NCI-H2107 treated with DMSO at 0.1 percent for 48 hours (cell line): ENCODE data around the gene NTSR1.

Experiments
- DNase-seq: peaks from one replicate; lab custom pipeline; 2025; ENCODE audit not compliant: unreplicated experiment; lab: John Stamatoyannopoulos, UW

Gene NTSR1

DNA sequence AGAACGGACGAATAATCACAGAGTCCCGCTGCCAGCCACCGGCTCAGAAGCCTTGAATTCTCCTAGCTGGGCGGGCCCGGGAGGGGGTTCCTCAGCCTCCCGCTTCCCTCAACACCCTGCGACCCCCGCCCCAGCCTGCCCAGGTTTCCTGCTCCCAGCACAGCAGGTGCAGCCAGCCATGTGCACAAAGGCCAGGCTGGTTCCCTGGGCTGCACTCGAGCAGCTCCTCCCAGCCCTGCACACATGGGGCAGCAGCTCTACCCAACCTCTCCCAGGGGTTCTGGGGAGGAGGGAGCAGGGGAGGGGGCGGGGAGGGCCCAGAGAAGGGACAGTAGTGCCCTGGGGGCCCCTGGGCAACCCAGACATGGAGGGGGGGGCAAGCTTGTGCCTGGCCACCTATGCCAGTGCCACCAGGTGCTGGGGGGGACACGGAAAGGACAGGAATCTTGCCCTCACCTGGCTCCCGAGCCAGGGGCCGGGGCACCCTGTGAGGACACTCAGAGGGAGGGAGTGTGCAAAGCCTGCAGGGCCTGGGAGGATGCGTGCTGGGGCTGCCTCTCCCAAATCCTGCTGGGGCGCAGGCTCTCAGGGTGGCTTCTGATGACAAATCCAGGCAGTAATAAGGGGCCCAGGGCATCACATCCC is 1.2 kb upstream of the NTSR1 start:
- no peak for DNase-seq

DNA sequence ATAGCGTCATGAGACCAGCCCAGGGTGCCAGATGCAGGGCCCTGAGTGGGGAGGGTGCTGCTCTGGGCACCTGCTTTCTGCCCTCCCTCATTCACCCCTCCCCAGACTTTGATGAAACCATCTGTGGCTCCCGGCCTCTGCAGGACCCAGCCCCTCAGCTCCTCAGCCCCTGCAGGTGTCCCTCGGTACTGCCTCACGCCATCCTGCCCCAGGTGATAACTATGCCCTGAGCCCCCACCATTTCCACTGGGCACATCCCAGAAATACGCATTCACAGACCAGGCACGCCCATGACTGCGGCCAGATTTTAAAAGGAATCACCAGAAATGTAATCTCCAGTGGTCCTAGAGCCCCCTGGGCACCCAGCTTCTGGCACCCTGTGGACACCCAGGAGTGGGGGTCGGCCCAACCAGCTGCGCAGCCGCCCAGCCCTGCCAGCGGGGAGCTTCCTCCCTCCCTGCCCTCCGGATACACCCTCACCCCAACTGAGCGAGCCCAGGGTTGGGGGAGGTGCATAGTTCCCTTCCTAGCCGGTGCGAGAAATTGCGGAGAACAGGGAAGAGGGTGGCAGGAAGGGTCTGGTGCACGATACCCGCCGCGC is 615 bp upstream of the NTSR1 start:
- no peak for DNase-seq

DNA sequence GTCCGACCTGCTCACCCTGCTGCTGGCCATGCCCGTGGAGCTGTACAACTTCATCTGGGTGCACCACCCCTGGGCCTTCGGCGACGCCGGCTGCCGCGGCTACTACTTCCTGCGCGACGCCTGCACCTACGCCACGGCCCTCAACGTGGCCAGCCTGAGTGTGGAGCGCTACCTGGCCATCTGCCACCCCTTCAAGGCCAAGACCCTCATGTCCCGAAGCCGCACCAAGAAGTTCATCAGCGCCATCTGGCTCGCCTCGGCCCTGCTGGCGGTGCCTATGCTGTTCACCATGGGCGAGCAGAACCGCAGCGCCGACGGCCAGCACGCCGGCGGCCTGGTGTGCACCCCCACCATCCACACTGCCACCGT is 885 bp downstream of the NTSR1 start:
- no peak for DNase-seq

DNA sequence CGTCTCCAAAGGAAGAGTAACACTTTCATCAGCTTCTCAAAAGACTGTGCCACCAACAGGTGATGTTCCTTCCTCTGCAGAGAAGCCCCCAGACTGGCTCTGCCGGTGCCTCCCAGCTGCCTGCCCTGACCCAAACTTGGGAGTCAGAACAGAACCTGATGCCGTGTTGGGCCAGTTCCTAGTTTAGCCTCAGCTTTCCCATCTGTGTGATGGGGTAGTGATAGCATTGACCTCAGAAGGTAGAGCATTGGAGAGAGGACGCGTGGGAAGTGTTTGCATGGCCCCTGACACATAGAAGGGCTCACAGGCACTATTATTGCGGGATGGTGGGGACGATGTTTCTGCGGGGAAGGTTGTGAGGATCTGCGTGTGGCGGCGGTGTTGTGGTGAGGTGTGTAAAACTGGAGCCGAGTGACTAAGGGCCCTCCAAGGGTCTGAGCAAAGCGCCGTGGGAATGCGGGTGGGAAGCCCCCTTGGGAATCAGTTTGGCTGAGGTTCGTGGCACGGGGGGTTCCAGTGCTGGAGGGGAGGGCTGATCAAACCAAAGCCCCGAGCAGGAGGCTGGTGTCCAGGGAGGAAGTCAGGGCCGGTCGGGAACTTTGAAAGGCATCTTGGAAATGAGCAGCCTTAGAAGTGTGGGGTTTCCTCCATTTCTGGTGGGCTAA is 1.7 kb downstream of the NTSR1 start:
- no peak for DNase-seq

DNA sequence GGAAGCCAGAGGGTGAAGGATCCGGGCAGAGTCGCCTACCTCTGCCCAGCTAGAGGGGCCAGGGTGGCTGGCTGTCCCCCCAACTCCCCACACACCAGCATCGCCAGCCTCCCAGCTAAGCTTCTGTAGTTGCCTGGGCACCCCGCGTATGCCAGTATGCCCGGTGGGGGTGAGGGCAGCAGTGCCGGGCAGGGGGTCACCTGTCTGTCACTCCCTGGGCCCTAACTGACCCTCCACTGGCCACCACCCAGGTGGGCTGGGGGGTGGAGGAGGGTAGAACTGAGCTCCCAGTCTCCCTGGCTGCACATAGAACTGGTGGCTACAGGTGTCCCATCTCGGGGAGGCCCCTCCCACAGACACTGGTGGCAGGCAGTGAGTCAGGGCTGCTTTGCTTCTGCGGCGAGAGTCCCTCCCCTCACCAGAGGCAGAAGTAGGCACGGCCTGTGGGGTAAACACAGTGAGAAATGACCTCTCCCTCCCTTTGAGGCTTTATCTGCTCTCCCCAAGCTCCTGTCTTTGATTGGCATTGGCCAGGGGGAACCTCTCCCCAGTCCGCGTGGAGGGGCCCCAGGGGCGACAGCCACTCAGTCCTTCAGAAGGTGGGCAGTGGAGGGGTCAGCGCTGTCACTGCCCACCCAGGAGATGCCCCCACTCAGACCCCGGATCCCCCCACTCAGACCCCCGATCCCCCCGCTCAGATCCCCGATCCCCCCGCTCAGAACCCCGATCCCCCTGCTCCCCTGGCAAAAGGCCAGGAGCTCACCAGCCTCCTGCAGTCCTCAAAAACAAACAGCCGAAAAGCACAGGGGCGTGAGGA is 2.5 kb downstream of the NTSR1 start:
- DNase-seq = no peak

DNA sequence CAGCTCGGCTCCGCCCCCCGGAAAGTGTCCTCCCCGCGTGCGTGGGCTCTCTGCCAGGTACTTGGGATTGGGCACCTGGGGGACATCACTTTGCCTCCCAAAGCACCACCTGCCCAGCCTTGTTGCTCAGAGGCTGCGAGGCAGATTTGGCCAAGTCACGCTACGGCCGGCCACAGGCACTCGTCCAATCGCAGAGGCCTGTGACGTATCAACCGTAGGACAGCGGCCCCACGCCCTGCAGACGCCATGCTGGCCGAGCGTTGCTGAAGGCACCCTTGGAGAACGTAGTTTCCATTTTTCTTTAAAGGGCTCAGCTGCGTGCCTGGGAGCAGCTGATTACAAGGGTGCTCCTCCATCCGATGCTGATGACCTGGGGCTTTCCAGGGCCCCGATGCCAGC is 3.1 kb downstream of the NTSR1 start:
- no peak for DNase-seq

DNA sequence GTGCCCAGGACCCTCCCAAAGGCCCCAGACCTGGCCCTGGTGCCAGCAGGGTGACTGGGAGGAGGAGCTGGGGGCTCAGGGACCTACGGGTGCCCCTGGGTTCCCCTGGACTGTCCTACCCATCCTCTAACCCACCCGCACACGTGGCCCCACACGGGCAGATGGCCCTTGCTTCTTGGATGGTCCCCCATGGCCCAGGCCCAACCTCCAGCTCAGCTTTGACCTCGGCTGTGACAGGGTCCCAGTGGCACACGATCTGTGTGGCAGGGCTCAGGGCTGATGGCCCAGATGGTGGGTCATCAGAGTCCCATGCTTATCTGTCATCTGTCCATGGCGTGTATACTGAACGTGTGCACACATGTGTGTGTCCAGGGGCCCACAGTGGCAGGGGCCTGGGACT is 4.0 kb downstream of the NTSR1 start:
- no peak for DNase-seq

DNA sequence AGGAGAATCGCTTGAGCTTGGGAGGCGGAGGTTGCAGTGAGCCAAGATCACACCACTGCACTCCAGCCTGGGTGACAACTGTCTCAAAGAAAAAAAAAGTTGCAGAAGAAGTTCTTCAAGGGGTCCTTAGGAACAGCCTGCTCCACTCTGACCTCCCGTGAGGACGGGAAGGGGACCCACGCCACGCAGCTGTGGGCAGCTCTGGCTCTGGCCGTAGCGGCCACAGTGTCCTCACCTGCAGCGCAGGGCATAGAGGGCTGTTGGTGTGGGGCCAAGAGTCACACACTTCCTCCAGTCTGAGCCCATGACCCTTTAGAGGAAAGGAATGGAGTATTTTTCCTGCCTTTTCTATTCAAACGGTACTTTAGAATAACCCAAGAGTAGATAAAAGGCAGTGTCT is 5.4 kb downstream of the NTSR1 start:
- DNase-seq = no peak

DNA sequence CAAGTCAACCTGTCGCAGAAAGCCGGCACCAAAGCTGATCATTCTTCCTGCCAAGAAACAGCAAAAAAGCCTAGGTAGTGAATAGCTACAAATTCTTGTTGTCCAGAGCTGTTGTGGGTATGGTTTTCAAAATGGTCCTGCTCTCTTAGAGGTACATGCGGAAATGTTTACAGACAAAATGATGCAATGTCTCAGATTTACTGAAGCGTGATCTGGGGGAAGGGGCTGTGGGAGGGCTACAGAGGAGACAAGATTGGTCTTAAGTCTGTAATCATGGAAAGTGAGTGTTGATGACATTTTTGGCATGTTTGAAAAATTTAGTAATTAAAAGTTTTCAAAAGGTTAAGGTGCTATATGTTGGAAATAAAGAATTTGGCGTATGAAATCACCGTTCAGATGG is 6.2 kb downstream of the NTSR1 start:
- DNase-seq = no peak

DNA sequence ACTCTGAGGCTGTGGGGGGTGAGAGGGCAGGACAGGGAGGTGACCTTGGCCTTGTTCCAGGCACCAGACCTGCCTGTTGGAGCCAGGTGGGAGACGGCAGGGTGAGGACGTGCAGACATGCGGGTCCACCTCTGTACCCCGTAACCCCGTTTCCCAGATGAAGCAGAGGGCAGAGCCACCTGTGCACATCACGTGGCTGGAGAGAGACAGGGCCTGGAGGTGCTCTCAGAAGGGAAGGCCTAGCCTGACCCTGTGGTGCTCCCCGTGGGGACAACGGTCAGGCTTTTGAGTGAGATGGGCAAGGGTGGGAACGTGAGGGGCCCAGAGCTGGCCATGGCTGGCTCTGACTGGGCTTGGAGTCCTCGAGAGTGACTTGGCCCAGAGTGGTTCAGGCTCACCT is 6.6 kb downstream of the NTSR1 start:
- no peak for DNase-seq

DNA sequence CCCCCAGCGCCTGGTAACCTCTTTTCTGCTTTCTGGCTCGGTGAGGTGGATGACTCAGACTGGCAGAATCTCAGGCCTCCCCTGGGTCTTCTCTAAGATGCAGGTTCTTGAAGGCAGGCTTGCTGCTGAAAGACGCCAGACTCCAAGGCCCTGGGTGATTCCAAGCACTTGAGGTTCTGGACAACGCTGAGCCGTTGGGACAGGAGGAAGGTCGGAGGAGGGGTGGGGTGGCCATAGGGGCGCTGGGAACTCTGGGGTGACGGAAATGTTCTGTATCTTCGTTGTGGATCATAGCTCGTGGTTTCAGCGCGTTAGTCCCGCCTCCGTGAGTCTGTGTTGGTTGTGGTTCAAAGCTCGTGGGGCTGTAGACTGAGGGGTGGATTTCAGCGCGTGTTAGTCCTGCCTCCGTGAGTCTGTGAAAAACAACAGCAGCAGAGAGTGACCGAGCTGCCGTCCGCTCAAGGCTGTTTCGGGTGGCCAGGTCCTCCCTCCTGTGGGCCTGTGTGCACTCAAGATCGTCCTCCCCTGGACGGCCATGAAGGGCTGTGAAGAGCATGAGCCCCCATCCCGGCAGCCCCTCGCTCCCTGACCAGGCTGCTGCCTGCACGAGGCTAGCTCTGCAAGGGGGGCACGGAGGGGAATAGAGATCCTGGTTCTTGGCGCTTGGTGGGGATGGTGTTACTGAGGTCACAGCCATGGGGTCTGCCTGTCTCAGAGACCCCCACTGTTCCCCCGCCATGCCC is 7.7 kb downstream of the NTSR1 start:
- DNase-seq = no peak

DNA sequence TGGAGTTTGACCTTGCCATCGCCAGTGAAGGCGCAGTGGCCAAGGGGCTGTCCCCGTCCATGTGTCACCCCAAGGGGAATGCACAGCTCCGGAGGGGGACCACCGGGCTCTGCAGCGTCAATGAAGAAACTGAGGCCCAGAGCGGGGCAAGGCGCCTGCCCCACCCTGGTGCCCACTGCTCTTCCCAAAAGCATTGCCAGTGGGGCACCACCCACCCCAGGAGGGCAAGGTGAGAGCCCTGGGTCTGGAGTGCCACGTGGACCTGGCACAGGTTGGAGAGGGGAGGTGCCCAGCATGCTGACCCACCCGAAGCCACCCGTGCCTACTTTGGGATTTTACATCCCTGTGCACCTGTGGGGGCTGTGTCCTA is 8.3 kb downstream of the NTSR1 start:
- DNase-seq = no peak

DNA sequence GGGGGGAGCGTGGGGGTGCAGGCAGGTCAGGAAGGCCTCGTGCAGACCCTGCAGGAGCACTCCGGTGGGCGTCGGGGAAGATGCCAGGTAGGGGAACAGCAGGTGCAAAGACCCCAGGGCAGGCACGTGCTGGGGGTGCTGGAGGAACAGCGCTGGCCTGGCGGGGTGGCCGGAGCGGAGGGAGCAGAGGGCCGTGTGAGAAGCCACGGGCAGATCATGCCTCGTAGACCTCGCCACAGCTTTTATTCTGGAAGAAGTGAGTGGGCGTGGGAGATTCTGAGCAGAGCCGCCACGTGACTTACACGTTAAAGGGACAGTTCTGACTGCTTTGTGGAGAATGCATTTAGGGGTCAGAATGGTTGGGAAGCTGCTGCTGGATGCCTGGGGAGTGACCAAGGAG is 9.3 kb downstream of the NTSR1 start:
- no peak for DNase-seq

DNA sequence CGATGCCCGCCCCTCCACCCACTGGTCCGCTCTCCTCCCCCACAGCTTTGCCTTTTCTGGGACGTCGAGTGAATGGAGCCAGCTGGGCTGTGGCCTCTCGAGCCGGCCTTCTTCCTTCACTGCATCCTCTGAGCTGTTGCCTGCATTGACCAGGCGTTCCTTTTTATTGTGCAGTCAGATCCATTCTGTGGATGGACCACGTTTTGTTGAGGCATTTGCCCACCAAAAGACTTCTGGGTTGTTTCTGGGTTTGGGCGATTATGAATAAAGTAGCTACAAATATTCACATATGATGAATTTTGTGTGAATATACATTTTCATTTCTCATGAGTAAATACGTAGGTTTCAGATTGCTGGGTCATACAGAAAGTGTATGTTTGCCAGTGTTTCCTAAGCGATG is 9.9 kb downstream of the NTSR1 start:
- no peak for DNase-seq

DNA sequence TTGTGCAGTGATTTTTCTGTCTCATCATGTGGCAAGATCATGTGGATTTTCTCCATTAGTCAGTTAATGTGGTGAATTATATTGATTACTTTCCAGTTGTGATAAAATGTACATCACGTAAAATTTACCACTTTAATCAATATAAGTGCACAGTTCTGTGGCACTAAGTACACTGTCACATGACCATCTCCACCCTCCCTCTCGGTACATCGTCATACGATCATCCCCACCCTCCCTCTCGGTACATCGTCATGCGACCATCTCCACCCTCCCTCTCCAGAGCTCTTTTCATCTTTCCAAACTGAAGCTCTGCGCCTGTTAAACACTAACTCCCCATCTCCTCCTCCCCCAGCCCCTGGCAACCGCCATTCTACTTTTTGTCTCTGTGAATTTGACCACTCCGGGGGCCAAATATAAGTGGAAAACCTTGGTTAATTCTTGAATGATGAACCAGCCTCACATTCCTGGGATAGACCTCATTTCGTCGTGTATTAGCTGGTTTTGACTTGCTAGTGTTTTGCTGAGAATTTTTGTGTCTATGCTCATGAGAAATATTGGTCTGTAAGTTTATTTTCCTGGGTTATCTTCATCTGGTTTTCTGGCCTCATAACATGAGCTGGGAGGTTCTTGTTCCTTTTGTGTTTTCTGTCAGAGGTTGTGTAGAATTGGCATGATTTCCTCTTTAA is 10.8 kb downstream of the NTSR1 start:
- DNase-seq = no peak

DNA sequence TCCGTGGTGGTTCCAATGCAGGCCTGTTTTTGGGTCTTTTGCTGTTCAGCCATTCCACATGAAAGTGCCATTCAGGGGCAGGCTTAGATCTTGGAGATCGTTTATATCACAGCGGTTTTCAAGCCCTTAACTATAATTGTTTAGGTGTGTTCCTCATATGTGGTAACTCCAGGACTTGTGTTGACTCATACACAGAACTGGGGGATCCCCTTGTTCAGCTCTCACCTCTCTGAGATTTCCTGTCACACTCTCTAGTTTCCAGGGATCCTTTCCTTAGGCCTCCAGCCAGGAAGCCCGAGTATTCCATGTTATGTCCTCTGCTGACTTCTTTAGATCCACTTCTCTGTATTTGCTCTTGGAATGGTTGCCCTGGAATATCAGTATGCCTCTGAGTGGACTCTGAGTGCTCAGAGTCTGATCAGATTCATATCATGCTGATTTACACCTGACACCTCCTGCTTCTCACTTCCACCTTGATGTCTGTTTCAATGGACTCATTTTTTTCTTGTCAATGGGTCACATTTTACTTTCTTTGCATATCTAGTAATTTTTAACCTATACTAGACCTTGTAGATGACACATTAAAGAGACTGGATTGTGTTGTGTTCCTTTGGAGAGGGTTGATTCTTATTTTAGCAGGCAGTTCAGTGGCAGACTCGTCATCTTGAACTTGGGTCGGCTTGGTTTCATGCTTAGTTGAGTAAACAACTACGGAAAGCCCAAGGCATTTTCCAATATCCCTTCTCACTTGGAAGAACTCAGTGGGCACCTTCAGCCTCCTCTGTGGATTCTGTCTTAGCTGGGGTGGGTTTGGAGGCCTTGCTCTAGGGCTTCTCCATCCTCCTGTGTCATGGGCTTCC is 13.1 kb downstream of the NTSR1 start:
- no peak for DNase-seq

DNA sequence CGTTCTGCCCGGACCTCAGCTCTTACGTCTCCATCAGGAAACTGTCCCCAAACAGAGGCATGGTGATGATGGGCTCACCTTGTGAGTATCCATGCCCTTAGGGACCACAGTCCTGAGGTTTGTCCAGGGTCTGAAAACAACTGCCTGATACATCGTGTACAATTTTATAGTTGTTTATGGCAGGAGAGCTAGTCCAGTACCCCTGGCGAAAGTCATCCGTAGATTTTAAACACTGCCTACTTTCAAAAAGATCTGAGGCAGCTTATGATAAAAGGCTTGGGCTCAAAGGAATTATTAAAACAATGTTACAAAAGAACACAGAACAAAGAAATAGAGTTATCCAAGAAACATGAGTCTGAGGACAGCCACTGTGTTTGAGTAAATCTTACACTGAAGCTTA is 14.0 kb downstream of the NTSR1 start:
- DNase-seq = no peak

DNA sequence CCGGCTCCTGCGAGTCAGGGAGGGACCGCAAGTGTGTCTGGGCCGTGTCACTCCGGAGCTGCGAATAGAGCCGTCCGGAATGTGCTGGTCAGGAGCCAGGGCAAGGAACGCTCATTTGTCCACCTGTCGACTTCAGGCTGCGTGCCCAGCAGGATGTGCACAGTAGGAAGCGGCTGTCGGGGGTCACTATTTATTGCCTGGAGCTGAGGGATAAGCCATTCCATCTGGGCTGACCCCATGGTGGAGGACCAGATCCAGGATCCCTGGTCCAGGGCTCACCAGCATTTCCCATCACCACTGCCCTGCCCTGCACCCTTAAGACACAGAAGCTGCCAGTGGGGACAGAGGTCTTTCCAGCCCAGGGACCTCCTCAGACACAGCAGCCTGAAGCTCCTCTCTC is 14.7 kb downstream of the NTSR1 start:
- no peak for DNase-seq

DNA sequence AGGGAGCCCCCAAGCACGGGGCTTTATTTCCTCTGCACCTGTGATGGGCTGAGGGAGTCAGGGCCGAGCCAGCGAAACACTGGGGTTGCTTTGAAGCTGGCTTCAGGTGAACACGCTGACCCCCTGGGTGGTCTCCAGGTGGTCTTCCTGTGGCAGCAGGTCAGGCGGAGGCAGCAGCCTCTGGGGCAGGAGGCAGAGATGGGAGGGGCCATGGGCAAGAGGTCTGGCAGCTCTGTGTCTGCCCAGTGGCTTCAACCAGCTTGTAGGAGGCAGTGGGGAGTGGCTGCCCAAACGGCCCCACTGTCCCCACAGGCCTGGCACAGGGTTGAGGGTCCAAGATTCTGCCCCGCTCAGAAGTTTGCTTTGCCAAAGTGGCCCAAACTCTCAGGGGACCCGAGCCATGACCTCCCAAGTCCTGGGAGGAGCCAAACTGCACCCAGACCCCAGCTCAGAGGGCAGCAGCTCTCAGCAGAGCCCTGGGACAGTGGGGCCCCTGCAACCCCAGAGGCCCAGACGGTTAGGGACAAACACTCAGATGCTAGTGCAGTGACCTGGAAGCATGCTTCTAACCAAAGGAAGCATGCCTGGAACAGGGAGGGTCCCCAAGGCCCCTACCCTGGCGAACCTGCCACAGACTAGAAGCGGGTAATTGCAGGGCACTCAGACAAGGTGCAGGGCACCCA is 15.3 kb downstream of the NTSR1 start:
- no peak for DNase-seq
